GM21576 (cell line): ENCODE results near the gene FABP1.

Experiments used
- ATAC-seq: cut with Tn5 transposase; IDR thresholded peaks from one replicate; pipeline ENCODE4 v1.9.1; 2021; ENCODE audit warnings: mild to moderate bottlenecking, moderate library complexity; ENCODE audit not compliant: unreplicated experiment

The FABP1 gene

GRCh38 chr2:88127888-88128653 is at the start of gene FABP1:
FABP1 (minus strand) TSS chr2:88128062; CDS start chr2:88128017, 45 bp downstream.
- no peak for ATAC-seq

GRCh38 chr2:88177556-88177955 is 49.7 kb upstream of the FABP1 start:
- ATAC-seq: no peak

GRCh38 chr2:88176352-88176984 is 48.6 kb upstream of the FABP1 start:
- ATAC-seq: no peak

- no peak for ATAC-seq
Observed at GRCh38 chr2:88172882-88173281, 45.0 kb upstream of the FABP1 start.

- ATAC-seq: no peak
Observed at GRCh38 chr2:88171966-88172365, 44.1 kb upstream of the FABP1 start.

GRCh38 chr2:88170472-88170892 is 42.6 kb upstream of the FABP1 start:
- ATAC-seq: no peak

- no peak for ATAC-seq
Observed at GRCh38 chr2:88168386-88168785, 40.5 kb upstream of the FABP1 start.

GRCh38 chr2:88167740-88168139 is 39.9 kb upstream of the FABP1 start:
- no peak for ATAC-seq

- ATAC-seq: no peak
Observed at GRCh38 chr2:88165332-88166003, 37.6 kb upstream of the FABP1 start.

- ATAC-seq: no peak
Observed at GRCh38 chr2:88161446-88162244, 33.8 kb upstream of the FABP1 start.

GRCh38 chr2:88160517-88160916 is 32.7 kb upstream of the FABP1 start:
- ATAC-seq: no peak

GRCh38 chr2:88159955-88160415 is 32.1 kb upstream of the FABP1 start:
- peak; percentile 66 for ATAC-seq

GRCh38 chr2:88159481-88159880 is 31.6 kb upstream of the FABP1 start:
- no peak for ATAC-seq

- no peak for ATAC-seq
Observed at GRCh38 chr2:88148929-88149438, 21.1 kb upstream of the FABP1 start.

- no peak for ATAC-seq
Observed at GRCh38 chr2:88147145-88147544, 19.3 kb upstream of the FABP1 start.

GRCh38 chr2:88146590-88146989 is 18.7 kb upstream of the FABP1 start:
- no peak for ATAC-seq

GRCh38 chr2:88144914-88145497 is 17.1 kb upstream of the FABP1 start:
- no peak for ATAC-seq

GRCh38 chr2:88144271-88144670 is 16.4 kb upstream of the FABP1 start:
- no peak for ATAC-seq

GRCh38 chr2:88141952-88142351 is 14.1 kb upstream of the FABP1 start:
- no peak for ATAC-seq

- no peak for ATAC-seq
Observed at GRCh38 chr2:88139804-88140203, 11.9 kb upstream of the FABP1 start.
